HUES64 (cell line): ENCODE measurements around the gene HRH1.

Experiments used
- H3K27ac ChIP-seq: 2 replicates; pipeline ENCODE4 v1.7.0; 2013; ENCODE audit warnings: low read depth, low read length, inconsistent platforms
- H3K27me3 ChIP-seq: 2 replicates; pipeline ENCODE4 v1.6.1; 2013; ENCODE audit warnings: mild to moderate bottlenecking, low read length; ENCODE audit not compliant: insufficient read depth
- H3K36me3 ChIP-seq: 2 replicates; pipeline ENCODE4 v1.6.1; 2013; ENCODE audit warnings: mild to moderate bottlenecking, low read length; ENCODE audit not compliant: insufficient read depth
- H3K4me1 ChIP-seq: 2 replicates; pipeline ENCODE4 v1.6.1; 2013; ENCODE audit warnings: mild to moderate bottlenecking, low read length, moderate library complexity; ENCODE audit not compliant: insufficient read depth
- H3K4me3 ChIP-seq: 2 replicates; pipeline ENCODE4 v1.5.1; 2013; ENCODE audit warnings: mild to moderate bottlenecking, low read length, moderate library complexity
- H3K9ac ChIP-seq: 2 replicates; pipeline ENCODE4 v1.6.1; 2013; ENCODE audit warnings: mild to moderate bottlenecking, low read depth, low read length
- H3K9me3 ChIP-seq: 2 replicates; pipeline ENCODE4 v1.6.1; 2013; ENCODE audit warnings: low read depth, low read length; ENCODE audit not compliant: insufficient read depth
- WGBS: fragments of 150-250, 120-280 bp; methylation state at CpG from one replicate; pipeline ENCODE4 v1.1.7; 2013; ENCODE audit warnings: missing lambda C conversion rate; 5-methylcytosine and 5-hydroxymethylcytosine counted together

Gene HRH1

GRCh38 chr3:11144996-11145395 is 9.3 kb upstream of the HRH1 start:
- Histone ChIP-seq H3K27me3 (peaks cover 5% of the 10 kb centered on the region), H3K36me3 (no peaks in the 10 kb centered on the region), H3K4me1 (no peaks in the 10 kb centered on the region), H3K9ac (no peak overlapping the region), H3K9me3 (no peaks in the 10 kb centered on the region), H3K27ac (no peak overlapping the region), H3K4me3 (no peak overlapping the region)
- WGBS, result 89% methylated on average over 5 of the region's 5 CpGs

GRCh38 chr3:11145888-11146287 is 8.4 kb upstream of the HRH1 start:
- 80% methylated on average over 3 of the region's 3 CpGs for WGBS
- Histone ChIP-seq H3K4me3 (no peak overlapping the region), H3K9me3 (no peaks in the 10 kb centered on the region), H3K27ac (no peak overlapping the region), H3K27me3 (peaks cover 10% of the 10 kb centered on the region), H3K9ac (no peak overlapping the region), H3K36me3 (no peaks in the 10 kb centered on the region), H3K4me1 (no peaks in the 10 kb centered on the region)

- no peak overlapping the region for H3K4me3 ChIP-seq
- no peaks in the 10 kb centered on the region for H3K9me3 ChIP-seq
- 92% methylated on average over 6 of the region's 6 CpGs for WGBS
- no peak overlapping the region for H3K9ac ChIP-seq
- H3K36me3 ChIP-seq, result no peaks in the 10 kb centered on the region
- H3K27me3 ChIP-seq, result peaks cover 12% of the 10 kb centered on the region
- no peaks in the 10 kb centered on the region for H3K4me1 ChIP-seq
- H3K27ac ChIP-seq, result no peak overlapping the region
Measured at GRCh38 chr3:11146773-11147660, 7.3 kb upstream of the HRH1 start.

- no peak overlapping the region for H3K4me3 ChIP-seq
- no peak overlapping the region for H3K9ac ChIP-seq
- no peak overlapping the region for H3K27ac ChIP-seq
- H3K9me3 ChIP-seq, result no peaks in the 10 kb centered on the region
- H3K4me1 ChIP-seq, result 0 out of 2 replicates have a peak, but pooled peaks cover 9% of the 10 kb centered on the region
- WGBS, result 92% methylated on average over 7 of the region's 7 CpGs
- no peaks in the 10 kb centered on the region for H3K36me3 ChIP-seq
- H3K27me3 ChIP-seq, result peaks cover 41% of the 10 kb centered on the region
Measured at GRCh38 chr3:11150256-11150655, 4.0 kb upstream of the HRH1 start.

- no peak overlapping the region for H3K9ac ChIP-seq
- no peak overlapping the region for H3K27ac ChIP-seq
- no peak overlapping the region for H3K4me3 ChIP-seq
- H3K36me3 ChIP-seq, result no peaks in the 10 kb centered on the region
- no peaks in the 10 kb centered on the region for H3K9me3 ChIP-seq
- peaks cover 62% of the 10 kb centered on the region for H3K27me3 ChIP-seq
- 0 out of 2 replicates have a peak, but pooled peaks cover 10% of the 10 kb centered on the region for H3K4me1 ChIP-seq
- no CpG with 5 or more reads among the region's 2 CpGs for WGBS
Measured at GRCh38 chr3:11152301-11152700, 2.0 kb upstream of the HRH1 start.

GRCh38 chr3:11154953-11155325 is 646 bp downstream of the HRH1 start:
- WGBS, result 2% methylated on average over 10 of the region's 10 CpGs
- Histone ChIP-seq H3K27ac (no peak overlapping the region), H3K4me1 (0 out of 2 replicates have a peak, but pooled peaks cover 10% of the 10 kb centered on the region)

GRCh38 chr3:11155341-11156025 is 1.2 kb downstream of the HRH1 start:
- Histone ChIP-seq H3K9me3 (no peaks in the 10 kb centered on the region), H3K27me3 (peaks cover 62% of the 10 kb centered on the region), H3K27ac (no peak overlapping the region), H3K9ac (no peak overlapping the region), H3K4me1 (0 out of 2 replicates have a peak, but pooled peaks cover 10% of the 10 kb centered on the region), H3K36me3 (no peaks in the 10 kb centered on the region), H3K4me3 (peak overlapping the region; percentile 53)
- WGBS, result 9% methylated on average over 8 of the region's 8 CpGs

More at GRCh38 chr3:11154953-11155325, 646 bp downstream of the HRH1 start:
- Histone ChIP-seq H3K36me3 (no peaks in the 10 kb centered on the region), H3K9ac (no peak overlapping the region), H3K9me3 (no peaks in the 10 kb centered on the region), H3K4me3 (peak overlapping the region; percentile 53), H3K27me3 (peaks cover 65% of the 10 kb centered on the region)

- WGBS, result 69% methylated on average over 4 of the region's 4 CpGs
- Histone ChIP-seq H3K9me3 (no peaks in the 10 kb centered on the region), H3K36me3 (no peaks in the 10 kb centered on the region), H3K4me3 (no peak overlapping the region), H3K9ac (no peak overlapping the region), H3K27ac (no peak overlapping the region), H3K4me1 (0 out of 2 replicates have a peak, but pooled peaks cover 10% of the 10 kb centered on the region), H3K27me3 (peaks cover 60% of the 10 kb centered on the region)
Measured at GRCh38 chr3:11156026-11156410, 1.7 kb downstream of the HRH1 start.

- peaks cover 54% of the 10 kb centered on the region for H3K27me3 ChIP-seq
Measured at GRCh38 chr3:11157421-11157820, 3.1 kb downstream of the HRH1 start.

GRCh38 chr3:11159421-11159904 is 5.2 kb downstream of the HRH1 start:
- Histone ChIP-seq H3K4me1 (0 out of 2 replicates have a peak, but pooled peaks cover 7% of the 10 kb centered on the region), H3K36me3 (no peaks in the 10 kb centered on the region), H3K9ac (no peak overlapping the region), H3K27me3 (peaks cover 36% of the 10 kb centered on the region), H3K27ac (no peak overlapping the region), H3K9me3 (no peaks in the 10 kb centered on the region), H3K4me3 (no peak overlapping the region)
- WGBS, result 73% methylated on average over 5 of the region's 5 CpGs

More at GRCh38 chr3:11157421-11157820, 3.1 kb downstream of the HRH1 start:
- 81% methylated on average over 6 of the region's 7 CpGs for WGBS
- no peak overlapping the region for H3K4me3 ChIP-seq
- no peaks in the 10 kb centered on the region for H3K36me3 ChIP-seq
- H3K27ac ChIP-seq, result no peak overlapping the region
- H3K9ac ChIP-seq, result no peak overlapping the region
- H3K4me1 ChIP-seq, result 0 out of 2 replicates have a peak, but pooled peaks cover 10% of the 10 kb centered on the region
- no peaks in the 10 kb centered on the region for H3K9me3 ChIP-seq

- no peaks in the 10 kb centered on the region for H3K9me3 ChIP-seq
- no peaks in the 10 kb centered on the region for H3K36me3 ChIP-seq
- 87% methylated on average over 7 of the region's 7 CpGs for WGBS
- H3K4me1 ChIP-seq, result no peaks in the 10 kb centered on the region
- H3K27ac ChIP-seq, result no peak overlapping the region
- H3K4me3 ChIP-seq, result no peak overlapping the region
- peaks cover 14% of the 10 kb centered on the region; the same call in 1 of the 2 replicates for H3K27me3 ChIP-seq
- no peak overlapping the region for H3K9ac ChIP-seq
Measured at GRCh38 chr3:11161666-11162065, 7.4 kb downstream of the HRH1 start.
